ENCODE data around the gene PCARE.

- no peak for TF ChIP-seq CTCF (IDR thresholded peaks at IDR 0.05)
- no peak for TF ChIP-seq POLR2A (IDR thresholded peaks at IDR 0.05)
- no peak for TF ChIP-seq EP300 (IDR thresholded peaks at IDR 0.05)
These were observed 43.4 kb upstream of the PCARE start for GRCh38 chr2:29117636-29118303.

Data from sigmoid colon (tissue), 4 donors.